Spleen (tissue), 11 donors: ENCODE results near the gene FAM78B. TPM values are rescaled to one million over a fixed set of nuclear protein-coding genes. Genes with fewer than 3 reads are reported as not detected.

ENCODE experiments used
- DNase-seq: peaks from one replicate; pipeline ENCODE4 v3.0.0-alpha.2; 2020
- H3K27ac ChIP-seq, 8 donors: fragments of 200-600 bp; sonication (generic) in 7 of 8; 1 replicate in 4 of 8; 2 replicates in 4 of 8; pipeline versions ENCODE4 v1.5.0 to v1.8.0; 2016 to 2021; ENCODE audit warnings: inconsistent platforms in 4 of 8, mild to moderate bottlenecking in 4 of 8, moderate library complexity in 1 of 8
- H3K27me3 ChIP-seq, 7 donors: fragments of 200-600 bp; sonication (generic) in 6 of 7; replicated peaks in 1 of 7; 1 replicate in 4 of 7; 2 replicates in 3 of 7; pipeline versions ENCODE4 v1.5.0 to v1.8.0; 2016 to 2021; ENCODE audit warnings: inconsistent platforms in 3 of 7, mild to moderate bottlenecking in 1 of 7
- H3K36me3 ChIP-seq, 6 donors: fragments of 200-600 bp; sonication (generic) in 5 of 6; 1 replicate in 4 of 6; 2 replicates in 2 of 6; pipeline versions ENCODE4 v1.5.0 to v1.8.0; 2016 to 2021; ENCODE audit warnings: inconsistent platforms in 2 of 6
- H3K4me1 ChIP-seq, 6 donors: fragments of 200-600 bp; sonication (generic) in 5 of 6; 1 replicate in 3 of 6; 2 replicates in 3 of 6; pipeline versions ENCODE4 v1.5.0 to v1.8.0; 2016 to 2021; ENCODE audit warnings: inconsistent platforms in 3 of 6
- H3K4me3 ChIP-seq, 8 donors: fragments of 200-600 bp; sonication (generic) in 7 of 8; 1 replicate in 4 of 8; 2 replicates in 4 of 8; pipeline versions ENCODE4 v1.5.0 to v1.8.0; 2016 to 2021; ENCODE audit warnings: inconsistent platforms in 4 of 8, mild to moderate bottlenecking in 4 of 8, moderate library complexity in 2 of 8
- H3K9me3 ChIP-seq, 8 donors: fragments of 200-600 bp; sonication (generic) in 7 of 8; 1 replicate in 4 of 8; 2 replicates in 4 of 8; pipeline versions ENCODE4 v1.5.0 to v1.8.0; 2016 to 2021; ENCODE audit warnings: inconsistent platforms in 4 of 8
- POLR2A ChIP-seq, 3 donors: fragments of 450-650 bp; IDR thresholded peaks; one replicate each; pipeline ENCODE4 v1.5.1; 2017; ENCODE audit warnings: antibody characterized with exemption in 3 of 3, mild to moderate bottlenecking in 1 of 3
- POLR2AphosphoS5 ChIP-seq, 3 donors: sonication (generic); formaldehyde crosslinking; IDR thresholded peaks; one replicate each; pipeline ENCODE4 v1.5.1; 2017; ENCODE audit warnings: antibody characterized with exemption in 3 of 3
- WGBS, 5 donors: extraction: QIAGEN DNeasy Blood & Tissue Kit in 3 of 5; methylation state at CpG; one replicate each; pipeline versions ENCODE4 v1.1.5 to v1.1.7; 2013 to 2018; 5-methylcytosine and 5-hydroxymethylcytosine counted together
- intact Hi-C: fragments of 100-400 bp; cut with DNase I; formaldehyde crosslinking; loops from one replicate; pipeline ENCODE4 v1.15.0; 2023; ENCODE audit warnings: low total_unique reads
- polyA plus RNA-seq, 3 donors: library from polyadenylated mRNA; stranded (reverse); fragments of 200-250 nt; gene quantifications; one replicate each; pipeline ENCODE4 v1.2.1, GENCODE V29; 2013
- total RNA-seq, 7 donors: library from RNA; depleted of rRNA in 3 of 7; stranded (reverse); fragments of >200 nt in 3 of 7; fragmentation: NEBNext Ultra II Directional in 4 of 7; extraction: Animal tissue kit (Norgen Biotek cat#: 25700) in 4 of 7; gene quantifications; one replicate each; pipeline versions ENCODE4 v1.1.0 to v1.2.1, GENCODE V29; 2016 to 2021
- TF ChIP-seq, protein P1 (sequence below), 11 experiments: fragments of 200-600 bp in 7 of 11; fragments of 450-650 bp in 4 of 11; sonication (generic) in 4 of 11; IDR thresholded peaks in 8 of 11; conservative IDR thresholded peaks in 3 of 11; 1 replicate in 7 of 11; 2 replicates in 4 of 11; pipeline versions ENCODE4 v1.4.0 to v1.8.0; 2016 to 2021; ENCODE audit warnings: antibody characterized with exemption in 11 of 11, inconsistent platforms in 4 of 11, mild to moderate bottlenecking in 1 of 11
- donor health status: healthy with polysubstance abuse.
- donor health status: DM: no; HTN: no; CAD: no; lungs with moderate emphysema.
- donor health status: DM: no; HTN: no; CAD: no.
- donor health status: Bipolar disorder and iron deficiency.
- donor health status: healthy.
- donor health status: DM: no; HTN: no; CAD: no.
- donor health status: DM: yes; HTN: yes; CAD: no.

The FAM78B gene
- total and polyA plus RNA-seq, 10 donors = 0.41 to 3.0 (median 1.3) TPM

DNA sequence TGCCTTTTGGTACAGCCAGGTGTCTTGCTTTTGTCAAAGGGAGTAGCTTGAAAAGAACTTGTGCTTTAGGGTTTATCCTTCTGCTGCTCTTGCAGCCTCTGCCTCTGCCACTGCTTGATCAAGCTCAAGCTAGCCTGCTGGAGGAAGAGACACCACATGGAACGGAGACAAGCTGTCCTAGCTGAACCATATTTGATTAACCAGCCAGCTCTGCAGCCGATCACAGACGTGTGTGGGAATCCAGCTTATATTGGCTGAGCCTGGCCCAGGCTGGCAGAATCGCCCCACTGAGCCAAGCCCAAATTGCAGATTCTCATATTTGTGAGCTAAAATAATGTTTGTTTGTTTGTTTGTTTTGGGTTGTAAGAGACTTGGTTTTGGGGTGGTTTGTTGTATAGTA lies 18.7 kb upstream of the FAM78B start:
- no peaks in the 10 kb centered on the region for H3K9me3 ChIP-seq
- no peak overlapping the region for H3K27ac ChIP-seq
- WGBS, 5 donors = 79 to 89% (median 82%) methylated on average over 4 of the region's 4 CpGs
- no peak overlapping the region for H3K4me3 ChIP-seq
- DNase-seq = no peak
- intact Hi-C loops = no loop called here
- no peaks in the 10 kb centered on the region for H3K36me3 ChIP-seq
- TF ChIP-seq POLR2AphosphoS5 (IDR thresholded peaks at IDR 0.05) (no peak), POLR2A (IDR thresholded peaks at IDR 0.05) (no peak)
- TF ChIP-seq, protein P1, sequence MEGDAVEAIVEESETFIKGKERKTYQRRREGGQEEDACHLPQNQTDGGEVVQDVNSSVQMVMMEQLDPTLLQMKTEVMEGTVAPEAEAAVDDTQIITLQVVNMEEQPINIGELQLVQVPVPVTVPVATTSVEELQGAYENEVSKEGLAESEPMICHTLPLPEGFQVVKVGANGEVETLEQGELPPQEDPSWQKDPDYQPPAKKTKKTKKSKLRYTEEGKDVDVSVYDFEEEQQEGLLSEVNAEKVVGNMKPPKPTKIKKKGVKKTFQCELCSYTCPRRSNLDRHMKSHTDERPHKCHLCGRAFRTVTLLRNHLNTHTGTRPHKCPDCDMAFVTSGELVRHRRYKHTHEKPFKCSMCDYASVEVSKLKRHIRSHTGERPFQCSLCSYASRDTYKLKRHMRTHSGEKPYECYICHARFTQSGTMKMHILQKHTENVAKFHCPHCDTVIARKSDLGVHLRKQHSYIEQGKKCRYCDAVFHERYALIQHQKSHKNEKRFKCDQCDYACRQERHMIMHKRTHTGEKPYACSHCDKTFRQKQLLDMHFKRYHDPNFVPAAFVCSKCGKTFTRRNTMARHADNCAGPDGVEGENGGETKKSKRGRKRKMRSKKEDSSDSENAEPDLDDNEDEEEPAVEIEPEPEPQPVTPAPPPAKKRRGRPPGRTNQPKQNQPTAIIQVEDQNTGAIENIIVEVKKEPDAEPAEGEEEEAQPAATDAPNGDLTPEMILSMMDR (IDR thresholded peaks at IDR 0.05 in 8 of 11, conservative IDR thresholded peaks at IDR 0.05 in 3 of 11) = no peak
- no peaks in the 10 kb centered on the region for H3K4me1 ChIP-seq
- peaks cover 0 to 10% (median 0%) of the 10 kb centered on the region in 7 donors for H3K27me3 ChIP-seq

DNA sequence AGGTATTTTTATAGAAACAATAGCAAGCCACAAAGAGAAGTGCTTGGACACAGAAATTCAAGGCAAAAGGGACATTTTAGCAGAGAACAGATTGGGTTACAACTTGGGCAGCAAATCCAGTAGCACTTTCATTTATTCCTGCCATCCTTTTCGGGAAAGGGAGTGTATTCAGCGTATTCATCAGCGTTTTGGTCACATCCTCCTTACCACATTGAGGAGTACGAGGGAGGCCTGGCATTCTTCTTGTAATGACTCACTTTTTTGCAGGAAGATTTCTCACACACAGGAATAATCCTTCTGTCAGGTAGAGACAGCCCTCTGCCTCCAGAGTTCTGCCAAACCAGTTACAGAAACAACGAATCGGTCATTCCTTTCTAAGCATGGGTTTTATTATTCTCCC lies 18.1 kb upstream of the FAM78B start:
- Histone ChIP-seq H3K27ac (no peak overlapping the region), H3K4me3 (no peak overlapping the region), H3K27me3 (peaks cover 0 to 10% (median 0%) of the 10 kb centered on the region in 7 donors), H3K4me1 (no peaks in the 10 kb centered on the region), H3K9me3 (no peaks in the 10 kb centered on the region), H3K36me3 (no peaks in the 10 kb centered on the region)
- WGBS, 5 donors = 62 to 79% (median 75%) methylated on average over 6 of the region's 6 CpGs
- no peak for DNase-seq
- TF ChIP-seq, protein P1 (IDR thresholded peaks at IDR 0.05 in 8 of 11, conservative IDR thresholded peaks at IDR 0.05 in 3 of 11) = no peak
- TF ChIP-seq POLR2A (IDR thresholded peaks at IDR 0.05) = no peak
- TF ChIP-seq POLR2AphosphoS5 (IDR thresholded peaks at IDR 0.05) = no peak
- intact Hi-C loops = no loop called here

DNA sequence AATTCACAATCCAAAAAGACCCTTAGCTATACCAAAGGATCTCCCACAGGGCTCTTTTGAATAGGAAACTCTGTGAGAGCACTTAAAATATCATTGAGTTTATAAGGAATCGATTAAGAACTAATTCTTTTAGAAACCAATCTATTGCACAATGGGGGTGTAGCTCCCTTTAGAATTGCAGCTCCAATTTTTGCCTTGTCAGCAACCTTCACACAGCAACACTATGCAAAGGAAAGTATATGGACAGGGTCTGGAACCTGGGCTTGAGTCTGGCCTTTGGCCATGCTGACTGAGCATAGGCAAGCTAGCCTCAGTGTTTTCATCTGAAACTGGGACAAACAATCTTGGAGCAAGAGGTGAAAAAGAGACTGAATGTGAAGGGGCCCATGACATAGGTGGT lies 17.2 kb upstream of the FAM78B start:
- Histone ChIP-seq H3K4me1 (no peaks in the 10 kb centered on the region), H3K27ac (no peak overlapping the region), H3K36me3 (no peaks in the 10 kb centered on the region), H3K27me3 (peaks cover 0 to 10% (median 0%) of the 10 kb centered on the region in 7 donors), H3K9me3 (no peaks in the 10 kb centered on the region), H3K4me3 (no peak overlapping the region)
- TF ChIP-seq, protein P1 (IDR thresholded peaks at IDR 0.05 in 8 of 11, conservative IDR thresholded peaks at IDR 0.05 in 3 of 11) = no peak
- no peak for TF ChIP-seq POLR2A (IDR thresholded peaks at IDR 0.05)
- TF ChIP-seq POLR2AphosphoS5 (IDR thresholded peaks at IDR 0.05) = no peak
- WGBS, 5 donors = 69 to 91% (median 78%) methylated on average over 1 of the region's 1 CpG
- DNase-seq = no peak
- intact Hi-C loops = no loop called here

DNA sequence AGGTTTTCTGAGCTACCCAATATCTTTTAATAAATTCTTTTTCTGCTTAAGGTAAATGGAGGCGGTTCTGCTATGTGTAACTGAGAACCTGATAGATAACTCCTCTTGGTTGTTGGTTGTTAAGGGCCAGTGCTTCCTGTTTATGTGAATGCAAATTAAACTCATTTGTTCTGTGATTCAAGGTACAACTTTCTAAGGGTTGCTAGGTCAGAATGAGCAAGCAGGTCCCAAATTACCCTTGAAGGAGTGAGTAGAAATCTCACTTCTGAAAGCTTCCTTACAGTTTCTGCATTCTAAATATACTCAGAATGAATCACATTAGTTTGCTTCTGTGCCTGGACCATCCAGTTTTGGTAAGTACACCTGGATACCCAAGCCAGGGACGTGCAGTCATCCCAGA lies 15.5 kb upstream of the FAM78B start:
- 58 to 77% (median 69%) methylated on average over 2 of the region's 2 CpGs for WGBS, 5 donors

More for the DNA sequence above, 15.5 kb upstream of the FAM78B start:
- peaks cover 0 to 15% (median 0%) of the 10 kb centered on the region in 7 donors for H3K27me3 ChIP-seq
- no peaks in the 10 kb centered on the region for H3K9me3 ChIP-seq
- H3K4me3 ChIP-seq = no peak overlapping the region
- DNase-seq = no peak
- TF ChIP-seq, protein P1 (IDR thresholded peaks at IDR 0.05 in 8 of 11, conservative IDR thresholded peaks at IDR 0.05 in 3 of 11) = no peak
- TF ChIP-seq POLR2A (IDR thresholded peaks at IDR 0.05) = no peak
- no peak for TF ChIP-seq POLR2AphosphoS5 (IDR thresholded peaks at IDR 0.05)
- H3K36me3 ChIP-seq = no peaks in the 10 kb centered on the region
- H3K4me1 ChIP-seq = no peaks in the 10 kb centered on the region
- intact Hi-C loops = no loop called here
- no peak overlapping the region for H3K27ac ChIP-seq
